ENCODE measurements around the gene GPATCH2.
"Not testable (repeated sequence)": the region's sequence is repeated elsewhere in the genome, so short reads cannot be mapped to it uniquely, and the experiment has no call there.

GPATCH2 gene

GRCh38 chr1:217524787-217525520, 105.9 kb downstream of the GPATCH2 start:
- DNase-seq, result no peak

- not testable (repeated sequence) for DNase-seq
These were observed 107.0 kb downstream of the GPATCH2 start for GRCh38 chr1:217523921-217524320.

- DNase-seq, result no peak
These were observed 108.6 kb downstream of the GPATCH2 start for GRCh38 chr1:217522277-217522676.

GRCh38 chr1:217521317-217521716, 109.6 kb downstream of the GPATCH2 start:
- DNase-seq, result no peak

DNA sequence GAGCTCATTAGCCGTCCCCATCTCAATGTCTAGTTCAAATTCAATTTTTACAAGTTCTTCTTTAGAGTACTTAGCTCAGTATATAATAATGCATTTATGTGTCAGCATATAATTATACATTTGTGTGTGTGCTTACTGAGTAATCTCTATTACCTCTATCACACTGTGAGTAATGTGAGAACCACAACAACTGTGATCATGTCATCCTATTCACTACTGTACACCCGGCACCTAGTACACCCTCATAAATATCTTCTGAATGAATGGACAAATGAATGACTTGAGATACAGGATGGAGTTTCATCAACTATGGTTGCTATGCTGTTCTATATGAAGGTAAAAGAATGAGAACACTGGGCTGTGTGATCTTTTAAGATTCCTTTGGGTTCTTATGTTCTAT, 124.0 kb downstream of the GPATCH2 start:
- DNase-seq, result peak in 2 of 3 experiments; percentile 34 to 76

DNA sequence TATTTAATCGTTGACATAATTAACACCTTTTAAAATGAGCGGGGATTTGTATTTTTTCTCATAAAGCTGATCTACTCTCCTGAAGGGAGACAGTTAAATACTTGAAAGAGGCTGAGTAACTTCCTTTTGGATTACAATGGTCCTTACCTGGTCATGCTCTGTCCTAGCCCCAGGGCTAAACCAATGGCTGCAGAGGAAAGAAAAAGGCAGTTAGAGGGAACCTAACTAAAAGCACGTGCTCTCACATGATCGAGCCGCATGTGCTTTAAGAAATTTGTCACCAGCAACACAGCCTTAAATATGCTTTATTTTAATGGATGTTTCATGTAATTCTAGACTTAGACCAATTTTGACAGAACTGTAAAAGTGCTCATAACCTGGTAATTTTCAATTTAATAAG, 132.7 kb downstream of the GPATCH2 start:
- peak in 1 of 3 experiments; percentile 11 for DNase-seq

GRCh38 chr1:217495249-217495648, 135.6 kb downstream of the GPATCH2 start:
- no peak for DNase-seq

DNA sequence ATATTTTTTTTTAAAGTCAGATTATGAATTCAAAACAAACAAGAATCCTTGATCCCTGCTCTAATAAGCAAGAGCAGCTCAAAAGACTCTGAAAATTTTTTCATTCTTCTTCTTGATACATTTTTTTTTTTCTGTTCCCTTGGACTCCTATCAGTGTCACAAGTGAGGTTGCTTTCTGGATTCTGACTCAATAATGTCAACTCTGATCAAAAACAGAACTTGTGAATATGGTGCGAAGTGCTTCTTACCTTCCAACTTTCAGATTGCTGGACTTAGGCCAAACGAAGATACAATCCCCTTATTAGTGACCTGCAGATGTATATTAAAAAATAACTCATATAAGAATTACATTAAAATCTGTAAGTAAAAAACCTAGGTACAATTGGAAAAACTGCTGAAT, 136.1 kb downstream of the GPATCH2 start:
- DNase-seq, result no peak

DNA sequence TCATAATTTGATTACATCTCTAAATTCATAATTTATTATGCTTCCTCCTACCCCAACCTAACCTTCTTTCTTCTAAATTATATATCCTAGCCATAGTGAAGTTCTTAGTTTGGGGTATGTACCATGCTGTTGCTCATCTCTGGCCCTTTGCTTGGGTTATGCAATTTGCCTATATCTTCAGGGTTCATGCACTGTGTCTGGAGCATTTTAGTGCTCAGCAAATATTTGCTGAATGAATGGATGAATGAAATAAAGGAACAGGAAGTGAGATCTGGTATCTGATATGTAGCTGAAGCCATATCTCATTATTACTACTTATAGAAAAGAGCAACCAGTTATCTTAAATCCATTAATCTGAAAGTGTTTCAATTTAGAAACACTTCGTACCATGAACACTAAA, 137.6 kb downstream of the GPATCH2 start:
- peak in 1 of 3 experiments; percentile 24 for DNase-seq

DNA sequence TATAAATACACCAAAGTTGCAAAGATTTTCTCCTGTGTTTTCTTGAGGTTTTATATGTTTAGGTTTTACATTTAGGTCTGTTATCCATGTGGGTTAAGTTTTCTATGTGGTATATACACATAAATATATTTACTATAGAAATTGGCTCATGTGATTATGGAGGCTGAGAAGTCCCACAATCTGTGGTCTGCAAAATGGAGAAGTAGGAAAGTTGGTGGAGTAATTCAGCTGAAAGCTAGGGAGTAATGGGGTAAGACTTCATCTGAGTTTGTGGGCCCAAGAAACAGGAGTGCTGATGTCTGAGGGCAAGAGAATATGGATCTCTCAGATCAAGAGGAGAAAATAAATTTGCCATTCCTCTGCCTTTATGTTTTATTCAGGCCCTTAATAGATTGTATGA, 146.0 kb downstream of the GPATCH2 start:
- no peak for DNase-seq

DNA sequence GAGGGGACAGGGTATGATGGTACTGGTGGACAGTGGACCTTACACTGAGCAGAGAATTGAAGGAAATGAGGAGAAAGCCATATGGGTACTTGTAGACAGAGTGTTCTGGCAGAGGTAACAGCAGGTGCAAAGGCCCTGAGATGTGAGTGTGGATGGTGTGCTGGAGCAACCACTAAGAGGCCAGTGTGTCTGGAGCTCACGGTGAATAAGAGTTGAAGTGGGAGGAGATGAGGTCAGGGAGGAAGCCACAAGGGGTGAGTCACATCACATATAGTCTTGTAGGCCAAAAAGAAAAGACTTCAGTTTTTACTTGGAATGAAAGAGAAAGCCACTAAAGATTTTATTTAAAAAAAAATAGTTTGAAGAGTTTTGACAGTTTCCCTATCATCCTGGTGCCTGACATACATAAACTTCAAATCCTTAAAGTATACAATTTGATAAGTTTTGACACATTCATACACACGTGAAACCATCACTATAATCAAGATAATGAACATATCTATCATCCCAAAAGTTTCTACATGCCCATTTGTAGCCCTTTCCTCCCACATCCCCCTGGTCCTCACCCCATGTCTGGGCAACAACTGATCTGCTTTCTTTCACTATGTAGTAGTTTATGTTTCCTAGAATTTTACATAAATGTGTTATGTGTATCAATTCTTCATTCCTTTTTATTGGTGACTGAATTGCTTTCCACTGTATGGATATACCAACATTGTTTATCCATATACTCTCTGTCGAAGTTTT, 148.4 kb downstream of the GPATCH2 start:
- no peak for DNase-seq

GRCh38 chr1:217478450-217478849, 152.4 kb downstream of the GPATCH2 start:
- DNase-seq, result no peak

DNA sequence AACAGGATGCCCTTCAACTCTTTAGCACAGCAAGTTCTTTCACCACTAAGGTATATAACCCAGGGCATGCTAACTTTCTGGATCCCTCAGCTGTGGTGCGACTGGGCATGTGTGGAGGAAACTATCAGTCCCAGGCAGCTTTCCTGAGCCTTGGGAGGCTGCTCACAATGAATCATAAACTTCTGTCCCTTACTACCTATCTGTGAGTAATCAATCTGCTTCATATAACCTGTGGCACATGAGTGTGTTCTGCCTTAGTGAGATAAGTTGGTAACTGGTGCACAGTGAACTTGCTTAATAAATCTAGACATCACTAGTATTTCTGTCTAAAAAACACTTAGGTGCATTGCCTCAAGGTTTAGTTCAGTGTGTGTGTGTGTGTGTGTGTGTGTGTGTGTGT, 158.0 kb downstream of the GPATCH2 start:
- DNase-seq, result peak in 1 of 3 experiments; percentile 6

GRCh38 chr1:217471403-217471802, 159.5 kb downstream of the GPATCH2 start:
- DNase-seq, result peak in 1 of 3 experiments; percentile 41

GRCh38 chr1:217469983-217470382, 160.9 kb downstream of the GPATCH2 start:
- peak in 1 of 3 experiments; percentile 42 for DNase-seq

- DNase-seq, result no peak
These were observed 165.8 kb downstream of the GPATCH2 start for GRCh38 chr1:217465102-217465501.

DNA sequence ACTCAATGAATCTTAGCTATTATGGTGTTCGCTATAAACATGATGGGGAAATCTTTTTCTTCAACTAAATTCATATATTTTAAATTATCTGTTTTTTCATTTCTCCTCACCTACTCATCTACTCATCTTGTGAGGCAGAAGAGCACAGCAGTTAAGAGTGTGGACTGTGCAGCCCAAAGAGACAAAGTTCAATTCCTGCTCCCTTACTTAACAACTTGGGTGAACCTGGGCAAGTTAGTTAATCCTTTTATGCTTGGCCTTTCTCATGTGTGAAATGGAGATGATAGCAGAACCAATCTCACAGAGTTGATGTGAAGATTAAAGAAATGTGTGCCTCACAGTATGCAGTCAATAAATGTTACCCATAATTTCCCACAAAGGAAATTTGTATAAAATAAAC, 168.2 kb downstream of the GPATCH2 start:
- no peak for DNase-seq

GRCh38 chr1:217462159-217462558, 168.7 kb downstream of the GPATCH2 start:
- DNase-seq, result no peak

GRCh38 chr1:217457016-217457415, 173.9 kb downstream of the GPATCH2 start:
- DNase-seq, result no peak

DNA sequence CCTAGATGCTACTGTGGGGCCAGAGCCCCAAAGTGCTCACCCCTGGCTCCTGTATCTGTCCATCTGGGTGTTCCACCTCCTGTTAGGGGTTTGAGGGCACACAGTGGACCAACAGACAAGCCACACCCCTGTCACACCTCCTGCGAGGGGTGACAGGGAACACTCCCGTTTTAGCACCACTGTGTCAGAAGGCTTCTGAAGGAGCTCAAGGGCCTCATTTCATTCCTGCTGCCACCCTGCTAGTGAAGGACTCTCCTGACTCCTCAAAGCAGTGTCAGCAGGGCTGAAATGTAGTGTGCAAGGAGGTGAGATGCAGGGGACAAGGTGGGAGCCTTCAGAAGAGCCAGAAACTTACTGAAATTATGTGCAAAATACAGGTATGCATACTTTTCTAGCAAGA, 174.6 kb downstream of the GPATCH2 start:
- no peak for DNase-seq

DNA sequence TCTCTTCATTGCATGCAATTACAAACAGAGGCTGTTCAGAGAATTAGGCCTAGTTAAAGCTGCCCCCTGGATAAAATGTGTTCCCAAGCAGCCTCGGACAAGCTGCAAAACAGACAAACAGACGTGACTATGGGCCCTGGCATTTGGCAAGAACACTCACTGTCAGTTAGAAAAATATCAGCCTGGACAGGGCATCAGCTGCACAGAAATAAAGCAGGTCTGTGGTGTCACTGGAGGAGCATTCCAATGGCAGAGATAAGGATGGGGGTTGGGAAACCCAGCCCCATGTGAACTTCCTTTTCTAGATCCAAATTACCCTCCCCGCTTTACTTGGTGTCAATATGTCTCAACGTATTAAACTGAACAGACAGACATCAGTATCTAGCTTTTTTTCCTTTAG, 177.1 kb downstream of the GPATCH2 start:
- DNase-seq, result no peak

DNA sequence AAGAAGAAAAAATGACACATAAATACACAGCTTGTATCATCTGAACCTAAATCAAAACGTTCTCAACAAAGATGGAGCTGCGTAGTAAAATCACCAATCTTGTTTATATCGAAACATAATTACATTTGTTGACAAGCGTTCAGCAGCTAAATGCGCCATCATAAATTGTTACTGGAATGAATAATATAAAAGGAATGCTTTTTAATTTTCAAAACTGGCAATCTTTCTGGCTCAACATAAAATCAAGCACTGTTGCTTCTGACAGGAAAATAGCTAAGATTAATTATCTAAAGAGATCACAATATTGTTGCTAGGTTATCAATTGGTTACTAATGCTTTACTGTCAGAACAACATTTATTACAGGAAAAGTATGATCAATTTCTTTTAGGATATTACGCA, 181.5 kb downstream of the GPATCH2 start:
- peak in 1 of 3 experiments; percentile 53 for DNase-seq

- DNase-seq, result no peak
These were observed 187.0 kb downstream of the GPATCH2 start for GRCh38 chr1:217443845-217444244.

GRCh38 chr1:217437376-217437775, 193.5 kb downstream of the GPATCH2 start:
- no peak for DNase-seq

Data from NCI-H1417 (cell line).